Activated CD4-positive, alpha-beta memory T cell treated with anti-CD3 and anti-CD28 coated beads for 36 hours (primary cell): ENCODE measurements around the gene SLC9A7. TPM values are rescaled to one million over a fixed set of nuclear protein-coding genes. Genes with fewer than 3 reads are reported as not detected.

ENCODE experiments used
- CTCF ChIA-PET: fragments of 350-600 bp; sonication (Branson Sonifier 250); formaldehyde crosslinking; loops from one replicate; lab custom pipeline; 2021; ENCODE audit warnings: antibody characterized with exemption, inconsistent platforms; lab: Charles Lee
- POLR2A ChIA-PET: fragments of 350-600 bp; sonication (Branson Sonifier 250); formaldehyde crosslinking; loops from one replicate; lab custom pipeline; 2021; ENCODE audit warnings: antibody characterized with exemption; lab: Charles Lee
- DNase-seq: peaks from one replicate; pipeline ENCODE4 v3.0.0-alpha.2; 2020
- H3K27ac Mint-ChIP-seq: one replicate; pipeline ENCODE4 v1.8.0; 2021; ENCODE audit warnings: mixed read lengths
- H3K27me3 Mint-ChIP-seq: one replicate; pipeline ENCODE4 v1.8.0; 2021; ENCODE audit warnings: mixed read lengths
- H3K36me3 Mint-ChIP-seq: one replicate; pipeline ENCODE4 v1.8.0; 2021; ENCODE audit warnings: mixed read lengths
- H3K4me1 Mint-ChIP-seq: one replicate; pipeline ENCODE4 v1.8.0; 2021; ENCODE audit warnings: low read depth, mixed read lengths
- H3K4me3 Mint-ChIP-seq: one replicate; pipeline ENCODE4 v1.8.0; 2021; ENCODE audit warnings: mild to moderate bottlenecking, mixed read lengths
- H3K9me3 Mint-ChIP-seq: one replicate; pipeline ENCODE4 v1.8.0; 2021; ENCODE audit warnings: mixed read lengths
- intact Hi-C: fragments of 100-400 bp; cut with micrococcal nuclease; formaldehyde crosslinking; loops from one replicate; pipeline ENCODE4 v1.15.1; 2023
- total RNA-seq, 2 experiments: library from RNA; stranded (reverse); gene quantifications; one replicate each; pipeline ENCODE4 v1.2.3, GENCODE V29; 2021

The SLC9A7 gene
- total RNA-seq, 2 experiments from 2014 or later: 17.7 to 17.8 TPM

DNA sequence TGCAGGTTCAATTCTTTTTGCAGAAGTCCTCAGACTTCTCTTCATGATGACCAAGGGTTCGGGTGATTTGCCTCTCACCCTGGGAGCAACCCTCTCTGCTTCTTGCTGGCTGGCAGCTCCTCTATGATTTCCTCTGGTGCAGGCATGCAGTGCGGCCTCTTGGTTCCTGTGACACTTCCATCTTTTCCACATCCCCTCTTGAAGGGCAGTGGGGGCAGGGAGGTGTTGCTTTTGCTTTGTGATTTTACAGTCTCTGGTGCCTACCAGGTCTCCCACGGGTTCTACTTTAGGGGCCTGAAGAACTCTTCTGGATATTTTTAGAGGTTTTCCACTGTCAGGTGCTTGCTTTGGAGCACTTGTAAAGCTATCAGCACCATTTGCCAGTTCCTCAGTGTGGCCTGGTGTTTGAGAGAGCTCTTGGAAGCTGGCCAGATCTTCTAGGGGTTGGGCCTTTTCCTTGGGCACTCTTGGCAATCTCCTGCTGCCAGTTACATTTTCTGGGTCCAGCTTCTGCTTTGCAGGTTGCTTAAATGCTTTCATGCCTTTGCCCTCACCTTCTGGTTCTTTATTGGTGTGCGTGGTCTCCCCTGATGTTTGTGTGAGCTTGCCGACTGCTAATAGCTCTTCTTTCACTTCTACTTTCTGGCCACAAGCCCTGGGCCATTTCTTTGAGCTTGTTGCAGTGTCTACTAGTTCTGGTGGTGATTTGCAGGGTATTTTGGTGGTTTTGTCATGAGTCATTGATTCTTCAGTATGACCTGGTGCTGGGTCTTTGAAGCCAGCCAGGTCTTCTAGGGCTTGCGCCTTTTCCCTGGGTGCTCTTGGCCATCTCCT lies 196.9 kb downstream of the SLC9A7 start:
- H3K9me3 Mint-ChIP-seq: no peaks in the 10 kb centered on the region
- peaks cover 4% of the 10 kb centered on the region for H3K36me3 Mint-ChIP-seq
- ChIA-PET POLR2A (interaction anchor here (1.0 kb wide), 1 partner anchor 10 kb away, joined by 3 read pairs; no protein-coding TSS in a partner anchor), CTCF (interaction anchor here (0.6 kb wide), 1 partner anchor 16 kb away, joined by 3 read pairs; no protein-coding TSS in a partner anchor)
- no peak overlapping the region for H3K27ac Mint-ChIP-seq
- peak; percentile 33 for DNase-seq
- H3K4me1 Mint-ChIP-seq: peaks cover 13% of the 10 kb centered on the region
- no peaks in the 10 kb centered on the region for H3K27me3 Mint-ChIP-seq
- H3K4me3 Mint-ChIP-seq: no peak overlapping the region
- intact Hi-C loops: no loop called here

DNA sequence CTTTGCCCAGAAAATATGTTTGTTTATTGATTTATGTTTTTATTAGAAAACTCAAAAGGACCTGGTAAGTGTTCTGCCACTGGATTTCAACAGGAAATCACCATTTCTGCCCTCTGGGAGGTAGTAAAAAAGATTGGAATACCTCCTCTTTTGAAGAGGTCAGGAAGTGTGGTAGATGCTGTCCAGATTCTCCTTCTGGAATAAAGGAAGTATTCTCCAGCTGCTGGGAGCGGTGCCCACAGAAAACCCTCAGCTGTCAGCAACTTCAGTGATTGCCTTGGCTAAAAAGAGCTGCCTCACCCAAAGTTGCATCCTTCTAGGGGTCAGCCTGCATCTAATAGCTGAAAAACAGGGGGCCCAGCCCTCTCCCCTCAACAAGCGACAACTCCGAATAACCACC lies 199.9 kb downstream of the SLC9A7 start:
- Mint-ChIP-seq H3K4me3 (no peak overlapping the region), H3K27me3 (no peaks in the 10 kb centered on the region), H3K27ac (no peak overlapping the region), H3K4me1 (peaks cover 13% of the 10 kb centered on the region), H3K9me3 (no peaks in the 10 kb centered on the region), H3K36me3 (no peaks in the 10 kb centered on the region)
- no peak for DNase-seq
- POLR2A ChIA-PET: no interaction called here
- CTCF ChIA-PET: no interaction called here
- intact Hi-C loops: loop anchor here (5.0 kb wide), 1 partner anchor 83 kb away; no protein-coding TSS in a partner anchor

DNA sequence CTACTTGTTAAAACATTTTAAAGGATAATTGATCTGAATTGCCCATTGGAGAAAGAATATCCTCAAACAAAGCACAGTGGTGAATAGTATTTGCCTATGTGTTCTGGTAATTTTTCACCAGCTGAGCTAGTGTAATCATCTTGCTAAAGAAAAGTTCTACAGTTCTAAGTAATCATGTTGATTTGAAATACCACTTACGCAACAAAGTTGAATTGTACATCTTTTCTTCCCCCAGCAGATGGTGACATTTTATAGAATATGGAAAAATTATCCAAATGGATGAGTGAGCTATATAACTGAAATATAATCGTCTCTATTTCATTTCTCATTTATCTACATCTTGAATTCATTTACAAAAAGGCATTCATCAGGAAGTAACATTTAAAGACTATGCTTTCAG lies 204.0 kb downstream of the SLC9A7 start:
- Mint-ChIP-seq H3K4me1 (no peaks in the 10 kb centered on the region), H3K36me3 (peaks cover 3% of the 10 kb centered on the region), H3K27ac (no peak overlapping the region), H3K9me3 (no peaks in the 10 kb centered on the region), H3K4me3 (no peak overlapping the region), H3K27me3 (no peaks in the 10 kb centered on the region)
- ChIA-PET POLR2A (no interaction called here), CTCF (interaction anchor here (0.6 to 1.4 kb wide), 3 partner anchors 88 to 241 kb away, joined by 3 to 5 read pairs (median 3); no protein-coding TSS in a partner anchor)
- no peak for DNase-seq
- intact Hi-C loops: loop anchor here (5.0 kb wide), 1 partner anchor 87 kb away; no protein-coding TSS in a partner anchor

DNA sequence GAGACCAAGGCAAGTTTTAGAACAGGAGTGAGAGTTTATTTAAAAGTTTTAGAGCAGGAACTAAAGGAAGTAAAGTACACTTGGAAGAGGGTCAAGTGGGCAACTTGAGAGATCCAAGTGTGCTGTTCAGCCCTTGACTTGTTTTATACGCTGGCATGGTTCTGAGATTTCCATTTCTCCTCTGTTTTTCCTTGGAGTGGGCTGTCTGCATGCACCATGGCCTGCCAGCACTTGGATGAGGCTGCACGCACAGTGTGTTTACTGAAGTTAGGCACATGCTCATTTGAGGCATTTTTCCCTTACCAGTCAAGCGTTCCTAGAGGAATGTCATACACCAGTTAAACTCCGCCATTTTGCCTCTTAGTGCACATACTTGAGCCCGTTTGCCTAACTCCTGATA lies 205.0 kb downstream of the SLC9A7 start:
- no peak for DNase-seq
- Mint-ChIP-seq H3K27me3 (no peaks in the 10 kb centered on the region), H3K4me1 (peaks cover 1% of the 10 kb centered on the region), H3K4me3 (no peak overlapping the region), H3K36me3 (peaks cover 5% of the 10 kb centered on the region), H3K9me3 (no peaks in the 10 kb centered on the region), H3K27ac (no peak overlapping the region)
- intact Hi-C loops: no loop called here
- ChIA-PET POLR2A (no interaction called here), CTCF (no interaction called here)

DNA sequence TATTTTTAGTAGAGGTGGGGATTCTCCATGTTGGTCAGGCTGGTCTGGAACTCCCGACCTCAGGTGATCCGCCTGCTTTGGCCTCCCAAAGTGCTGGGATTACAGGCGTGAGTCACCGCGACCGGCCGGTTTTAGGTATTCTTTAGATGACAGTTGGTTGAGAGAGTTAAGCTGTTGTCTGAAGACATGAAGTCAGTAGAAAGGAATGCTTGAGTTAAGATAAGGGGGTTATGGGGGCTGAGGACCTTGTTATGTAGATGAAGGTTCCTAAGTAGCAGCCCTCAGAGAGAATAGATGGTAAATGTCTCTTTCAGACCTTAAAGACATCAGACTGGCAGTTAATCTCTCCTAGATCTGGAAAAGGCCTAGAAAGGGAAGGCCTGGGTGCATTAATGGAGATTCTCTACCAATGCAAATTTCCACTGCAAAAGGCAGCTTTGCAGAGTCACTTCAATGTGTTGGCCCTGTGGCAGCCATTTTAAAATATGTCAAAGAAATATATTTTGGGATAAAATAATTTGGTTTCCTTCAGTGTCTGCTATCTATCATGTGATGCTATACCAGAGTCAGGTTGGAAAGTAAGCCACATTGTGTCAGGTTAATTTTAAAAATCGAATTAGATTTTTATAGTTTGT lies 207.3 kb downstream of the SLC9A7 start:
- peaks cover 7% of the 10 kb centered on the region for H3K36me3 Mint-ChIP-seq
- ChIA-PET POLR2A (no interaction called here), CTCF (no interaction called here)
- H3K27ac Mint-ChIP-seq: no peak overlapping the region
- no peak overlapping the region for H3K4me3 Mint-ChIP-seq
- no peak for DNase-seq
- H3K9me3 Mint-ChIP-seq: no peaks in the 10 kb centered on the region
- H3K4me1 Mint-ChIP-seq: peaks cover 8% of the 10 kb centered on the region
- intact Hi-C loops: no loop called here
- H3K27me3 Mint-ChIP-seq: no peaks in the 10 kb centered on the region

DNA sequence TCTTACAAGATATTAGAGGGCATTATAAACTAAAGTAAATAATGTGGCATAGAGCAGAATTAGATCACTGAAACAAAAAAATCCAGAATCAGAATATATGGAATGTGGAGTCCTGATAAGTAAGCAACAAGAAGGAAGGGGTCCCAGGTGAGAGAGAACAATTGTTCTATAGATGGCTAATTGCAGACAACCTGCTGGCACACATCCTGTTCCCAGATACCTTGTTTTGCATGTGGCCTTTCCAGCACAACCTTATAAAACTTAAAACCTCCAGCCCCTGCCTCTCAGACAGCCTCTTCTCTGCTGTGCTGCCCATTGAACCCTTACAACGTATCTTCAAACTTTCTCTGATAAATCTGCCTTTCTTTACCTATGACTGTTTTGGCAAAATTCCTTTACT lies 209.0 kb downstream of the SLC9A7 start:
- Mint-ChIP-seq H3K4me3 (no peak overlapping the region), H3K27me3 (no peaks in the 10 kb centered on the region), H3K36me3 (peaks cover 8% of the 10 kb centered on the region), H3K9me3 (no peaks in the 10 kb centered on the region), H3K27ac (no peak overlapping the region), H3K4me1 (peaks cover 13% of the 10 kb centered on the region)
- POLR2A ChIA-PET: no interaction called here
- CTCF ChIA-PET: no interaction called here
- intact Hi-C loops: loop anchor here (10.0 kb wide), 1 partner anchor 225 kb away; no protein-coding TSS in a partner anchor
- DNase-seq: no peak

Other genes with a start within 250 kb of the SLC9A7 start
- 1 to 10 TPM; 2.6 to 3.0 TPM for gene ZNF674, start 213.7 kb downstream of the SLC9A7 start, total RNA-seq
- 1 to 10 TPM; 5.1 to 6.1 TPM for gene CHST7, start 185.4 kb downstream of the SLC9A7 start, total RNA-seq
- 1 to 10 TPM; 5.0 to 5.5 TPM for gene RP2, start 77.9 kb upstream of the SLC9A7 start, total RNA-seq
- 1 to 10 TPM; 1.4 to 1.5 TPM for gene JADE3, start 153.3 kb upstream of the SLC9A7 start, total RNA-seq